Gastroesophageal sphincter (tissue), 3 donors: Measurements from ENCODE around the gene B9D1.

Source experiments
- POLR2AphosphoS5 ChIP-seq: sonication (generic); formaldehyde crosslinking; IDR thresholded peaks from one replicate; pipeline ENCODE4 v1.6.1; 2017; ENCODE audit warnings: antibody characterized with exemption
- TF ChIP-seq, protein P1 (sequence below), 4 experiments: fragments of 200-600 bp in 2 of 4; fragments of 450-650 bp in 2 of 4; sonication (generic) in 1 of 4; IDR thresholded peaks; one replicate each; pipeline ENCODE4 v1.5.1; 2017 to 2019; ENCODE audit warnings: antibody characterized with exemption in 4 of 4, mild to moderate bottlenecking in 2 of 4, moderate library complexity in 2 of 4

DNA sequence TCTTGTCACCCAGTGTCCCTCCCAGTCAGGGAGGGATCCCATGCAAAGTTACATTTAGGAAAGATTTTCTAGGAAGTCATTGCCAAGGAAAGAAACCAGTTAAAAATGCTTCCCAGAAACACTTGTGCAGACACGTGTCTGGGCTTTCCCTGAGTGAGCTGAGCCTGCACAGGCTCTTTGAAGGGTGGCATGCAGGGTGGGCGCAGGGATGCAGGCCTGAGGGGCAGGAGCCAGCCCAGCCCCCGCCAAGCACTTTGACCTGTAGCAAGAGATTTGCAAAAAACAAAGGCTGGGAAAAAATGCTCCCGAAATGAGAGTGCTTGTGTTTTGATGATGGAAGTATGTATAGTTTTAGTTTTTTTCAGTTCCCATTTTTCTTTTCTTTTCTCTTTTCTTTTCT lies 52.4 kb downstream of the B9D1 start:
- TF ChIP-seq, protein P1, sequence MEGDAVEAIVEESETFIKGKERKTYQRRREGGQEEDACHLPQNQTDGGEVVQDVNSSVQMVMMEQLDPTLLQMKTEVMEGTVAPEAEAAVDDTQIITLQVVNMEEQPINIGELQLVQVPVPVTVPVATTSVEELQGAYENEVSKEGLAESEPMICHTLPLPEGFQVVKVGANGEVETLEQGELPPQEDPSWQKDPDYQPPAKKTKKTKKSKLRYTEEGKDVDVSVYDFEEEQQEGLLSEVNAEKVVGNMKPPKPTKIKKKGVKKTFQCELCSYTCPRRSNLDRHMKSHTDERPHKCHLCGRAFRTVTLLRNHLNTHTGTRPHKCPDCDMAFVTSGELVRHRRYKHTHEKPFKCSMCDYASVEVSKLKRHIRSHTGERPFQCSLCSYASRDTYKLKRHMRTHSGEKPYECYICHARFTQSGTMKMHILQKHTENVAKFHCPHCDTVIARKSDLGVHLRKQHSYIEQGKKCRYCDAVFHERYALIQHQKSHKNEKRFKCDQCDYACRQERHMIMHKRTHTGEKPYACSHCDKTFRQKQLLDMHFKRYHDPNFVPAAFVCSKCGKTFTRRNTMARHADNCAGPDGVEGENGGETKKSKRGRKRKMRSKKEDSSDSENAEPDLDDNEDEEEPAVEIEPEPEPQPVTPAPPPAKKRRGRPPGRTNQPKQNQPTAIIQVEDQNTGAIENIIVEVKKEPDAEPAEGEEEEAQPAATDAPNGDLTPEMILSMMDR (IDR thresholded peaks at IDR 0.05) = no peak
- TF ChIP-seq POLR2AphosphoS5 = no peak
